Tibial artery (tissue), 4 donors: ENCODE data around the gene BARX1.
A peak's percentile ranks its signal among the peaks of the same experiment; 100 is the strongest.

Experiments
- DNase-seq, 2 donors: peaks; one replicate each; pipeline ENCODE4 v3.0.0-alpha.2; 2019
- H3K27ac ChIP-seq, 2 donors: fragments of 200-600 bp; sonication (generic) in 1 of 2; 1 replicate in 1 of 2; 2 replicates in 1 of 2; pipeline ENCODE4 v1.5.1; 2018 to 2019; ENCODE audit warnings: mild to moderate bottlenecking in 1 of 2
- H3K27me3 ChIP-seq, 2 donors: fragments of 200-600 bp; sonication (generic) in 1 of 2; one replicate each; pipeline versions ENCODE4 v1.5.1 to v1.6.0; 2016 to 2019
- H3K36me3 ChIP-seq, 3 donors: fragments of 200-600 bp; sonication (generic) in 2 of 3; one replicate each; pipeline ENCODE4 v1.5.1; 2016 to 2019; ENCODE audit warnings: mild to moderate bottlenecking in 2 of 3
- H3K4me1 ChIP-seq, 4 donors: fragments of 200-600 bp; sonication (generic) in 2 of 4; 1 replicate in 3 of 4; 2 replicates in 1 of 4; pipeline ENCODE4 v1.5.1; 2016 to 2019
- H3K4me3 ChIP-seq, 2 donors: fragments of 200-600 bp; sonication (generic) in 1 of 2; 1 replicate in 1 of 2; 2 replicates in 1 of 2; pipeline ENCODE4 v1.5.1; 2018 to 2019; ENCODE audit warnings: mild to moderate bottlenecking in 2 of 2
- H3K9me3 ChIP-seq, 3 donors: fragments of 200-600 bp; sonication (generic) in 1 of 3; one replicate each; pipeline ENCODE4 v1.5.1; 2016 to 2019
- intact Hi-C: fragments of 100-400 bp; cut with DNase I; formaldehyde crosslinking; loops from one replicate; pipeline ENCODE4 v1.15.0; 2023; ENCODE audit warnings: low total_unique reads
- TF ChIP-seq, protein P1 (sequence below), 2 experiments: fragments of 200-600 bp in 1 of 2; fragments of 450-650 bp in 1 of 2; IDR thresholded peaks; one replicate each; pipeline ENCODE4 v1.5.1; 2017 to 2019; ENCODE audit warnings: antibody characterized with exemption in 2 of 2, mild to moderate bottlenecking in 1 of 2, moderate library complexity in 1 of 2

The BARX1 gene

DNA sequence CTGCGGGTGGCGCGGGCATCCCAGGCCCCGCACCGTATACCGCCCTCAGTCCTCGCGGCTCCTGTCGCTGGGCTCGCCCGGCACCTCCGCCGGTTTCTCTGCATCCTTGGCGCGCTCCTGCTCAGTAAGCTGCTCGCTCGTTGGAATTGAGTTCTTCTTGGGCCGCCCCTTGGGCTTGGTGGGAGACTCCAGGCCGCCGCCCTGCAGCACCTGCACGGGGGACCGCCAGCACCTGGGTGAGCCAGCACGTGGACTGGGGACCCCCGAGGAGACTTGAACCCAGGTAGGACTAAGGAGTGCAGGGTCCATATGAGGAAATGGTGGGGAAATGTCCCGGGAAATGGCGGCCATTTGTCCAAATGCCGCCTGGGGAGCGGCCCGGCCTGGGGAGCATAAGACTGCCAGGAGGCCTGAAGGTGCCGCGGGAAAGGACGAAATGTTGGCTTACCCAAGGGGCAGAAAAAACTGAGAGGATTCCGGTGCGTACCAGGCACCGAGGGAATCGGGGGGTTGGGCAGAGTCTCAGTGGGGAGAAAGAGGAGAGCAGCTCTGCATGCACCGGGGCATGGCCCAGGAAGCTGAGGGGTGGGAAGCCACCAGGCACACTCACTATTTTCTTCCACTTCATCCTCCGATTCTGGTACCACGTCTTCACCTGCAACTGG lies 2.9 kb downstream of the BARX1 start:
- Histone ChIP-seq H3K4me1 (peaks cover 0 to 71% (median 53%) of the 10 kb centered on the region in 4 donors), H3K4me3 (peak overlapping the region; percentile 45 to 61), H3K36me3 (no peaks in the 10 kb centered on the region), H3K9me3 (no peaks in the 10 kb centered on the region), H3K27me3 (peaks cover 0 to 98% of the 10 kb centered on the region in 2 donors), H3K27ac (no peak overlapping the region)
- TF ChIP-seq, protein P1, sequence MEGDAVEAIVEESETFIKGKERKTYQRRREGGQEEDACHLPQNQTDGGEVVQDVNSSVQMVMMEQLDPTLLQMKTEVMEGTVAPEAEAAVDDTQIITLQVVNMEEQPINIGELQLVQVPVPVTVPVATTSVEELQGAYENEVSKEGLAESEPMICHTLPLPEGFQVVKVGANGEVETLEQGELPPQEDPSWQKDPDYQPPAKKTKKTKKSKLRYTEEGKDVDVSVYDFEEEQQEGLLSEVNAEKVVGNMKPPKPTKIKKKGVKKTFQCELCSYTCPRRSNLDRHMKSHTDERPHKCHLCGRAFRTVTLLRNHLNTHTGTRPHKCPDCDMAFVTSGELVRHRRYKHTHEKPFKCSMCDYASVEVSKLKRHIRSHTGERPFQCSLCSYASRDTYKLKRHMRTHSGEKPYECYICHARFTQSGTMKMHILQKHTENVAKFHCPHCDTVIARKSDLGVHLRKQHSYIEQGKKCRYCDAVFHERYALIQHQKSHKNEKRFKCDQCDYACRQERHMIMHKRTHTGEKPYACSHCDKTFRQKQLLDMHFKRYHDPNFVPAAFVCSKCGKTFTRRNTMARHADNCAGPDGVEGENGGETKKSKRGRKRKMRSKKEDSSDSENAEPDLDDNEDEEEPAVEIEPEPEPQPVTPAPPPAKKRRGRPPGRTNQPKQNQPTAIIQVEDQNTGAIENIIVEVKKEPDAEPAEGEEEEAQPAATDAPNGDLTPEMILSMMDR (IDR thresholded peaks at IDR 0.05) = no peak
- intact Hi-C loops = no loop called here
- no peak for DNase-seq

DNA sequence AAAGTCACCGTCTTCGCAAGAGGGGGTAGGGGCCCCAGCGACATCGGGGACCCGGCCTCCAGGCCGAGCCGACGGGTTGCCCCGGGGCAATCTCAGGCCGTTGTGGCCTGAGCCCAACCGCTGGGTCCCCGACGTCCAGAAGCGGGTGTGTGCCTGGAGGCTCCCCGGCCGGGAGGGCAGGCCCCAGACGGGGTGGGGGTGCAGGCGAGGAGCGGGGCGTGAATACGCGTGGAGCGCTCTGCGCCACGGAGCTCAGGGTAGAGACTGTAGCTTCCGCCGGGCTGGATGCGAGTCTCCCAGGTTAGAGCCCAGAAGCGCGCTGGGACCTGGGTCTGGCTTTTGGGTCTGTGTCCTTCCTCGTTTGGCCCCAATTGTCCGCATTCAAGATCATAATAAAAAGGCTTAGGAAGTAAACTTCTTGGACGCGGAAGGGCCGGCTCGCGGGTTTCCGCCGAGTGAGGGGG lies 3.5 kb downstream of the BARX1 start:
- DNase-seq = no peak
- intact Hi-C loops = no loop called here
- H3K4me3 ChIP-seq = peak overlapping the region; percentile 45 to 61
- peaks cover 0 to 98% of the 10 kb centered on the region in 2 donors for H3K27me3 ChIP-seq
- no peaks in the 10 kb centered on the region for H3K9me3 ChIP-seq
- H3K27ac ChIP-seq = no peak overlapping the region
- TF ChIP-seq, protein P1 (IDR thresholded peaks at IDR 0.05) = no peak
- peaks cover 0 to 71% (median 53%) of the 10 kb centered on the region in 4 donors for H3K4me1 ChIP-seq
- no peaks in the 10 kb centered on the region for H3K36me3 ChIP-seq

DNA sequence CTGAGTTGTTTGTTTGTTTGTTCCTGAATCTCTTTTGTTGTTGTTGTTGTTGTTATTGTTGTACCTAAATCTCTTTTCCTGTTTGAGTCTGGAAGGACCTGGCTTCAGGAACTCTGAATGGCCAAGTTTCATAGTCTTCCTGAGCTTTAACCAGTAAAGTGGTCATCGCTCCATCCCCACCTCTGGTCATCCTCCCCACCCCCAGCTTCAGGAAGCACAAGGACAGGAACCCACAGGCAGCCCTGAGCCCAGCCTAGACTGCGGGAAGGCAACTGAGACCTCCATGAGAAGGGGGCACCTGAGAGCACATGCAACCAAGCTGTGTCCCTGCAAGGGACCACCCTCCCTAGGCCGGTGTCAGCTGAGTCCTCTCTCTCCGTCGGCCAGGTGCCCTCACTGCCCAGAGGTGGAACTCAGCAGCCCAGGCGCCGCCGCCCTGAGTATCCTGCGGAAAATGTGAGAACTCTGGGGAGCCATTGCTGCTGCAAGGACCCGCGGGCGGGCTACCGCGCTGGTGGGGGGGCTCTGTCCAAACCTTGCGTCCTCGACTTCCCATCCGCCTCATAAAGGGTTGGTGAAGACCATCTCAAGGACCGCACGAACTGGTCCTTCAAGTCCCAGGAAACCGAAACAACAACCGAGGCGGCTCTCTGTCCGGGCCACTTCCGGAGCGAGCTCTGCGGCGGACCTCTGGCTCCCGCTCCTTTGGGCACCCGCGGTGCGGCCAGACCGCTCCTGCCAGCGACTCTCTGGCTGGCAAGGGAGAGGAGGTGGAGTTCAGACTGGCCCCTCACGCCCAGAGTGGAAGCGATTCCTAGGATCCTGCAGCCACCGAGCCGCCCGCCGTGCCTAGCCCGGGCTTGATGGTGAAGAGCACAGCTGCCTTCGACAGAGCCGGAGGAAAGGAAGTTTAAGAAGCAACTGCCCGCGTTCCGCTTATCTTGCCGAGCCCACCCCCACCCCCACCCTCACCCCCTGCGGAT lies 4.2 kb downstream of the BARX1 start:
- no peak for DNase-seq
- Histone ChIP-seq H3K4me3 (peak overlapping the region; percentile 45 to 61), H3K9me3 (no peaks in the 10 kb centered on the region), H3K27ac (no peak overlapping the region), H3K36me3 (no peaks in the 10 kb centered on the region), H3K4me1 (peaks cover 0 to 74% (median 56%) of the 10 kb centered on the region in 4 donors), H3K27me3 (peaks cover 0 to 98% of the 10 kb centered on the region in 2 donors)
- intact Hi-C loops = no loop called here
- TF ChIP-seq, protein P1 (IDR thresholded peaks at IDR 0.05) = no peak

DNA sequence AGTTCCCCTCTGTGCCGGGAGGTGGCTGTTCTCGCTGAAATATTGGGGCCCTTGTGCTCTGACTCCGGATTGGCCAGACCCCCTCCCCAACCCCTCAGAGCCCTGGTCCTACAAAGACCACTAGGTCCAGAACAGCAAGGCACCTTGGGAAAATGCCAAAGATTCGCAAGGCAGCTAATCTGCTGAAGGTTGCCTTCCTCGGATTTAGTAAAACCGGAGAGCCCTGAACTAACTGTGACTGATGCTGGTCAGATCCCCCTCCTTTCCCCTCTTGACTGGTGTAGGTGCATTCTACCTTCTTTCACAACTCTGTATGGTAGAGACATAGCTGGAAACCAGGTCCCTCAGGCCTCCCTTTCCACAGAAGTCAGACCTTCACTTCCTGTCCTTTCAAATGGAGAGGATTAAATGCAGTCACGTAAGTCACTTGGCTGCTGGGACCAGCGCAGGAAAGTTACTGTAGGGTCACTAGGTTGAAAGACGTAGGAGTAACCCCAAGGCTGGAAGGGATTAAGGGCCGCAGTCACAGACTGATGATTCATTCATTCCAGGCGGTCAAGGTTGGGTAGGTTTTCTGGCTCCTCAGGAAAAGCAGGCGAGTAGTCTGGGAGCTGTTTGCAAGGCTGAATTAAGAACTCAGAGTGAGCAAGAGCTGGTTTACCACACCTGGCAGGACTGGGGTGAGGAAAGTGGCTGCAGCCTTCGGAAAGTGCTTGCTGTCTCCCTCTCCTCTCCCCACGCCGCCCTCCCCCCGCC lies 5.3 kb downstream of the BARX1 start:
- Histone ChIP-seq H3K9me3 (no peaks in the 10 kb centered on the region), H3K27ac (no peak overlapping the region), H3K27me3 (peaks cover 0 to 100% of the 10 kb centered on the region in 2 donors), H3K4me3 (no peak overlapping the region), H3K36me3 (no peaks in the 10 kb centered on the region), H3K4me1 (peaks cover 0 to 73% (median 54%) of the 10 kb centered on the region in 4 donors)
- TF ChIP-seq, protein P1 (IDR thresholded peaks at IDR 0.05) = no peak
- DNase-seq = no peak
- intact Hi-C loops = no loop called here

DNA sequence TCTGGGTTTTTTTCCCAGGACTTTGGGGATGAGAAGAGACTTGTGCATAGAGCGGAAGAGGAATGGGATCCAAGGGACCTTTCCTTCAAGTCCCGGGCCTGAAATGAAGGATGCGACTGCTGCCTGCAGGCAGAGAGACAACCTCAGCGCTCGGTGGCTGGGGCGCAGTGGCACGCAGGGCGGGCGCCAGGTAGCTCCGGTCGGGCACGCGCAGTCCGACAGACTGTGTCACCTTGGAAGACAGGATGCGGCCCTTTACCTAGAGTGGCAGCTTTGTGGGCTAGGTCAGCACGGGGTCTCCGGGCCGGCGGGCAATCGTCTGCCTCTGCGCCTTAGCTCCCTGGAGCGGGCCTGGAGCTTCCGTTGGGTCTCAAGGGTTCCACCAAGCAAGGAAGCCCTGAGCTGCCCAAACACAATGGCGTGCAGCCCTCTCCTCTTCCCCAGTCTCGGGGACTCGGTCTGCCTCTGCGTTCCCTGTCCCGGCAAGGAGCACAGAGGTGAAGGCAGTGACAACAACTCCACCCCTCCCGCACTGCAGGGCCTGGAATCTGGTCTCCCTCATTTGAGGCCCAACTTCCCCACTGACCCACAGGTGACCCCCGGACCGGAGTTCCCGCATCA lies 6.0 kb downstream of the BARX1 start:
- H3K27ac ChIP-seq = no peak overlapping the region
- peaks cover 0 to 66% (median 49%) of the 10 kb centered on the region in 4 donors for H3K4me1 ChIP-seq
- peaks cover 0 to 99% of the 10 kb centered on the region in 2 donors for H3K27me3 ChIP-seq
- no peaks in the 10 kb centered on the region for H3K9me3 ChIP-seq
- TF ChIP-seq, protein P1 (IDR thresholded peaks at IDR 0.05) = no peak
- intact Hi-C loops = no loop called here
- no peaks in the 10 kb centered on the region for H3K36me3 ChIP-seq
- no peak for DNase-seq
- no peak overlapping the region for H3K4me3 ChIP-seq
